GM12892 (cell line): Measurements from ENCODE around the gene OR7D4.

Experiments
- POLR2A ChIP-seq: IDR thresholded peaks from 2 replicates; pipeline ENCODE4 v1.6.1; 2011; ENCODE audit warnings: low read depth, low read length, control low read depth
- TAF1 ChIP-seq: IDR thresholded peaks from 2 replicates; pipeline ENCODE4 v1.6.1; 2011; ENCODE audit warnings: low read depth, mild to moderate bottlenecking, control low read depth, low read length, borderline replicate concordance

GRCh38 chr19:9165261-9165660 lies 54.1 kb downstream of the OR7D4 start:
- TF ChIP-seq TAF1: no peak
- no peak for TF ChIP-seq POLR2A
